BE2C (cell line): ENCODE results near the gene RIC8A.

Source experiments
- DNase-seq: peaks from one replicate; pipeline ENCODE4 v3.0.0-alpha.2; 2020
- H3K27me3 ChIP-seq: fragments of 250-450 bp; sonication (Bioruptor Pico); 2 replicates; pipeline ENCODE4 v1.5.1; 2020; ENCODE audit warnings: mild to moderate bottlenecking
- H3K36me3 ChIP-seq: fragments of 250-450 bp; sonication (Bioruptor Pico); 2 replicates; pipeline ENCODE4 v1.5.1; 2020; ENCODE audit warnings: mild to moderate bottlenecking
- H3K4me1 ChIP-seq: fragments of 250-450 bp; sonication (Bioruptor Pico); 2 replicates; pipeline ENCODE4 v1.5.1; 2020
- H3K4me3 ChIP-seq: 2 replicates; pipeline ENCODE4 v1.5.1; 2011; ENCODE audit warnings: low read depth, low read length
- H3K9me3 ChIP-seq: fragments of 250-450 bp; sonication (Bioruptor Pico); 2 replicates; pipeline ENCODE4 v1.5.1; 2020
- CTCF ChIP-seq: IDR thresholded peaks from 2 replicates; pipeline ENCODE4 v1.5.1; 2012; ENCODE audit warnings: mild to moderate bottlenecking, low read depth, low read length

RIC8A gene

GRCh38 chr11:256952-257737, 49.6 kb downstream of the RIC8A start:
- DNase-seq = no peak
- Histone ChIP-seq H3K27me3 (no peaks in the 10 kb centered on the region), H3K9me3 (no peaks in the 10 kb centered on the region), H3K4me1 (no peaks in the 10 kb centered on the region), H3K36me3 (no peaks in the 10 kb centered on the region), H3K4me3 (no peak overlapping the region)
- TF ChIP-seq CTCF = no peak

- no peak overlapping the region for H3K4me3 ChIP-seq
- H3K4me1 ChIP-seq = no peaks in the 10 kb centered on the region
- no peaks in the 10 kb centered on the region for H3K27me3 ChIP-seq
- TF ChIP-seq CTCF = no peak
- H3K36me3 ChIP-seq = no peaks in the 10 kb centered on the region
- H3K9me3 ChIP-seq = no peaks in the 10 kb centered on the region
- DNase-seq = no peak
Measured at GRCh38 chr11:257766-258493, 50.4 kb downstream of the RIC8A start.

- Histone ChIP-seq H3K27me3 (no peaks in the 10 kb centered on the region), H3K36me3 (no peaks in the 10 kb centered on the region), H3K9me3 (no peaks in the 10 kb centered on the region), H3K4me3 (no peak overlapping the region), H3K4me1 (no peaks in the 10 kb centered on the region)
- TF ChIP-seq CTCF = no peak
- DNase-seq = no peak
Measured at GRCh38 chr11:259413-259812, 51.9 kb downstream of the RIC8A start.

- Histone ChIP-seq H3K9me3 (no peaks in the 10 kb centered on the region), H3K27me3 (no peaks in the 10 kb centered on the region), H3K4me1 (no peaks in the 10 kb centered on the region), H3K4me3 (no peak overlapping the region), H3K36me3 (no peaks in the 10 kb centered on the region)
- no peak for TF ChIP-seq CTCF
- DNase-seq = no peak
Measured at GRCh38 chr11:261624-262023, 54.1 kb downstream of the RIC8A start.
